HG02970 (cell line): ENCODE measurements around the gene BANF1.
"Not testable (repeated sequence)": the region's sequence is repeated elsewhere in the genome, so short reads cannot be mapped to it uniquely, and the experiment has no call there.

Experiments
- ATAC-seq: cut with Tn5 transposase; IDR thresholded peaks from one replicate; pipeline ENCODE4 v1.9.1; 2021; ENCODE audit warnings: mild to moderate bottlenecking, moderate library complexity, moderate number of reproducible peaks; ENCODE audit not compliant: unreplicated experiment, low FRiP score

Gene BANF1

GRCh38 chr11:66008468-66009101 is 6.3 kb downstream of the BANF1 start:
- no peak for ATAC-seq

DNA sequence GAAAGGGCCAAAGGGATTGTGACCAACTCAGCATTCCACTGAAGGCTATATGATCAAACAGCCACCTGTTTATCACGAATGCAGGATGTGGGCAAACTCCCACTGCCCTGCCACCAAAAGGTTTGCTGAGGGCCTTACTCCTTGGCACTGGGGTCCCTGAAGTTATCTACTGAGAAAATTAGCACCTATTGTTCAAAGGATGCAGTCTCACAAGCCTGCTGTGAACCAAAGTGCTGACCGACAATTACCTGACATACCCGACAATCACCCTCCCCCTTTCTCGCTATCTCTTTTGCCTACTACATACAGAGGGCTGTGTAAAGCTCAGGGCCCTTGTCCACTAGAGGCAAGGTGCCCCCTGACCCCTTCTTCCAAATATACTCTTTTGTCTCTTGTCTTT is 7.7 kb downstream of the BANF1 start:
- ATAC-seq = not testable (repeated sequence)

- no peak for ATAC-seq
Observed at GRCh38 chr11:66011239-66011784, 9.0 kb downstream of the BANF1 start.

GRCh38 chr11:66011785-66012303 is 9.5 kb downstream of the BANF1 start, which contains the start of gene CST6:
TSS of gene CST6 (plus strand) at chr11:66012008. CDS start at chr11:66012045, 37 bp downstream.
- ATAC-seq = no peak

DNA sequence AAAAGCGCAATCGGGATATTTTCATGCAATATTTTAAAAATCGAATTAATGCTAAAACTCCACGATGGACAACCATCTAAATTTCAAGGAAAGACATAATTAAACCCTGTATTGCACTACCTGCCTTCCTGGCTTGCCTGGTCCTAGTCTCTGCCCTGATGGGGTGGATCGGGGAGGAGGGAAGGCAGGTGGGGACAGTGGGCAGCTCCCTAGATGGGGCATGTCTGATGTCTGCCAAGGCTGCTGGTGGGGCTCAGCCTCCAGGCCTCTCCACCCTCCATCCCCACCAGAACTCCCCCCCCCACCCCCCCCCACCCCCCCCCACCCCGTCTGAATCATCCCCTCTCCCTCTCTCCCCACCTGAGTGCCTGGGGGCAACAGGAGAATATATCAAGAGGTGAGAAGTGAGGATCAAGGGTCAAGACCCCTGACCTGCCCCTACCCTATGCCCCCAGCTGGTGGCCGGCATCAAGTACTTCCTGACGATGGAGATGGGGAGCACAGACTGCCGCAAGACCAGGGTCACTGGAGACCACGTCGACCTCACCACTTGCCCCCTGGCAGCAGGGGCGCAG is 10.2 kb downstream of the BANF1 start:
- no peak for ATAC-seq

DNA sequence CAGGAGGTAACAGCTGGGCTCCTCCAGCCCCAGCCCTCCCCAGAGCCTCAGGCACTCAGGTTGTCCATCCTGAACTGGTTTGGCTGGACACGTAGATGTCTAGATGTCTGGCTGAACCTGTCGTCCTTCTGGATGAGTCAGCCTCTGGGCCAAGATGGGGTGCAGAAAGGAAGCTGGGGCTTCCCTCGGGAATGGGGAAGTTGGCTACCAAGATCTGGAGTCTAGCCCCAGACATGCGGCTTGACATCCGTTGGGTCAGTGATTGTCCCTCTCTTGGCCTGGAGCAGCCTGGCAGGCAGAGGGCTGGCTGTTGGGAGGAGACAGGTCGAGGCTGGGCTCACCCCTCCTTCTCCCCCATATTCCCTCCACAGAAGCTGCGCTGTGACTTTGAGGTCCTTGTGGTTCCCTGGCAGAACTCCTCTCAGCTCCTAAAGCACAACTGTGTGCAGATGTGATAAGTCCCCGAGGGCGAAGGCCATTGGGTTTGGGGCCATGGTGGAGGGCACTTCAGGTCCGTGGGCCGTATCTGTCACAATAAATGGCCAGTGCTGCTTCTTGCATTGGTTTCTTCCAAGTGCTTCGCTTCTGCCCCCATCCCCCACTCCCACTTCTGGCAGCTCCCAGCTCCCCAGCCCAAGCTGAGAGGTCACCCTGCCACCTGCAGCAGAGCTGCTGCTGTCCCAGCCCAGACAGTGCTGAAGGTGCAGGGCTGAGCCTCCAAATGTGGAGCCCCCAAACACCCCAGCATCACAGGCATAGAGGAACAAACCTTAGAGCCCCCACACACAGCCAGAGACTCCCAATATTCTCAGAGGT is 10.9 kb downstream of the BANF1 start:
- ATAC-seq = no peak

DNA sequence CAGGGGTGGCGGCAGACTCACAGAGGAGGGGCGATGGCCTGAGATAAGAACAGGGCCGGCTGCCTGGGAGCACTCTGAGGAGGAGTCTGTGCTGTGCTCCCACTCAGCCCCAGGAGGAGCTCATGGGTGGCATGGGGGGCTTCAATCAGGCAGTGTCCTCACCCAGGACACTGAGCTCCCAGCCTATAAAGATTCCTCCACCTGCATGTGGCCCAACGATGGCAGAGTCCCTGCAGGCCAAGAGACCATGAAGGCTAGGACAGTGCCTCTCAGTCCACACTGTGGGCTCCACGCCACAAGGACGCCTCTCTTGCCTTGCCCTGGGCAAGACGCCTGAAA is 11.4 kb downstream of the BANF1 start:
- ATAC-seq = no peak

- ATAC-seq = no peak
Observed at GRCh38 chr11:66014804-66015453, 12.6 kb downstream of the BANF1 start.

- ATAC-seq = no peak
Observed at GRCh38 chr11:66015454-66015881, 13.2 kb downstream of the BANF1 start.

GRCh38 chr11:66015936-66016792 is 13.9 kb downstream of the BANF1 start:
- no peak for ATAC-seq

- no peak for ATAC-seq
Observed at GRCh38 chr11:66016793-66017177, 14.5 kb downstream of the BANF1 start.

- no peak for ATAC-seq
Observed at GRCh38 chr11:66017321-66017720, 15.0 kb downstream of the BANF1 start.

DNA sequence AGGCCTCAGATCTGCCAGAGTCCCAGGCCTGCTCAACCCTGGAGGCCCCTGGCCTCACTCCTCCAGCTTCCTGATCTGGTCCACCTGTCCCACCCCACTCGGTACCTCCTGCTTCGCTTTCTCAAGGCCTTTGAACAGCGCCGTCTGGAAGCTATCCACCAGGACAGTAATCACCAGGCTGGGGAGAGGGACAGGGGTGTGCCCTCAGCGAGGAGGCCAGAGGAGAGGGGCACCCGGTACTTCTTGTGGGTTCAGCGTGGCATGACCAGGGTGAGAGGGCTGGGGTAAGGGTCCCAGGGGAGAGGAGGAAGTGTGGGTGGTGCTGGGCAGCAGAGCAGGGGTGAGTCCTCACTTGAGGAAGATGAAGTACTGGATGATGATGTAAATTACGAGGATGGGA is 17.9 kb downstream of the BANF1 start:
- ATAC-seq = no peak

- no peak for ATAC-seq
Observed at GRCh38 chr11:66020618-66021357, 18.5 kb downstream of the BANF1 start.

GRCh38 chr11:66022401-66023185 is 20.3 kb downstream of the BANF1 start:
- ATAC-seq = no peak

- ATAC-seq = not testable (repeated sequence)
Observed at GRCh38 chr11:66023186-66023440, 20.8 kb downstream of the BANF1 start.

GRCh38 chr11:66026017-66026529 is 23.8 kb downstream of the BANF1 start, which contains the start of gene CATSPER1:
TSS of gene CATSPER1 (minus strand) at chr11:66026479. CDS start at chr11:66026379, 100 bp downstream.
- ATAC-seq = no peak
